ENCODE measurements around the gene MANF.
A peak's percentile ranks its signal among the peaks of the same experiment; 100 is the strongest.

The MANF gene

GRCh38 chr3:51389423-51390183, 4.5 kb downstream of the MANF start:
- DNase-seq (ENCODE audit: extremely low read depth, insufficient read length): no peak
- TF ChIP-seq CTCF (IDR thresholded peaks at IDR 0.05; ENCODE audit: insufficient read depth, low read length, poor library complexity, severe bottlenecking): peak; percentile 90
- no peaks in the 10 kb centered on the region for H3K27me3 ChIP-seq (replicated peaks; ENCODE audit: control insufficient read depth, insufficient read depth, low read length)
- peaks cover 36% of the 10 kb centered on the region for H3K36me3 ChIP-seq (ENCODE audit: control insufficient read depth, insufficient read depth, low read length)
- H3K4me3 ChIP-seq (replicated peaks; ENCODE audit: low read depth, low read length): no peak overlapping the region

GRCh38 chr3:51390246-51391074, 5.4 kb downstream of the MANF start:
- TF ChIP-seq CTCF (IDR thresholded peaks at IDR 0.05; ENCODE audit: insufficient read depth, low read length, poor library complexity, severe bottlenecking): no peak
- peak overlapping the region; percentile 51 for H3K4me3 ChIP-seq (replicated peaks; ENCODE audit: low read depth, low read length)
- no peak for DNase-seq (ENCODE audit: extremely low read depth, insufficient read length)
- H3K27me3 ChIP-seq (replicated peaks; ENCODE audit: control insufficient read depth, insufficient read depth, low read length): no peaks in the 10 kb centered on the region
- H3K36me3 ChIP-seq (ENCODE audit: control insufficient read depth, insufficient read depth, low read length): peaks cover 41% of the 10 kb centered on the region

GRCh38 chr3:51391075-51391565, 6.0 kb downstream of the MANF start, which contains the start of gene RBM15B:
Gene RBM15B, plus strand, starts transcription at chr3:51391285. Its CDS starts 115 bp downstream, at chr3:51391400.
- no peaks in the 10 kb centered on the region for H3K27me3 ChIP-seq (replicated peaks; ENCODE audit: control insufficient read depth, insufficient read depth, low read length)
- DNase-seq (ENCODE audit: extremely low read depth, insufficient read length): peak; percentile 99
- H3K36me3 ChIP-seq (ENCODE audit: control insufficient read depth, insufficient read depth, low read length): peaks cover 46% of the 10 kb centered on the region
- peak; percentile 92 for TF ChIP-seq CTCF (IDR thresholded peaks at IDR 0.05; ENCODE audit: insufficient read depth, low read length, poor library complexity, severe bottlenecking)
- H3K4me3 ChIP-seq (replicated peaks; ENCODE audit: low read depth, low read length): peak within 1 kb of the TSS; percentile 82

- DNase-seq (ENCODE audit: extremely low read depth, insufficient read length): peak; percentile 72
- peaks cover 52% of the 10 kb centered on the region for H3K36me3 ChIP-seq (ENCODE audit: control insufficient read depth, insufficient read depth, low read length)
- H3K4me3 ChIP-seq (replicated peaks; ENCODE audit: low read depth, low read length): peak overlapping the region; percentile 82
- H3K27me3 ChIP-seq (replicated peaks; ENCODE audit: control insufficient read depth, insufficient read depth, low read length): no peaks in the 10 kb centered on the region
- TF ChIP-seq CTCF (IDR thresholded peaks at IDR 0.05; ENCODE audit: insufficient read depth, low read length, poor library complexity, severe bottlenecking): no peak
Measured at GRCh38 chr3:51391566-51392354, 6.7 kb downstream of the MANF start.

- TF ChIP-seq CTCF (IDR thresholded peaks at IDR 0.05; ENCODE audit: insufficient read depth, low read length, poor library complexity, severe bottlenecking): no peak
- no peak for DNase-seq (ENCODE audit: extremely low read depth, insufficient read length)
- Histone ChIP-seq H3K27me3 (replicated peaks; ENCODE audit: control insufficient read depth, insufficient read depth, low read length) (no peaks in the 10 kb centered on the region), H3K4me3 (replicated peaks; ENCODE audit: low read depth, low read length) (peak overlapping the region; percentile 82), H3K36me3 (ENCODE audit: control insufficient read depth, insufficient read depth, low read length) (peaks cover 57% of the 10 kb centered on the region)
Measured at GRCh38 chr3:51392355-51393133, 7.5 kb downstream of the MANF start.

All from GM06990 (cell line).